Renal cortical epithelial cell (primary cell): Measurements from ENCODE around the gene CERS1. TPM values are rescaled to one million over a fixed set of nuclear protein-coding genes. Genes with fewer than 3 reads are reported as not detected.
"Not testable (repeated sequence)": the region's sequence is repeated elsewhere in the genome, so short reads cannot be mapped to it uniquely, and the experiment has no call there.

ENCODE experiments used
- DNase-seq: peaks from one replicate; pipeline ENCODE4 v3.0.0-alpha.2; 2011; ENCODE audit warnings: low read depth
- total RNA-seq: library from RNA; depleted of rRNA; stranded (reverse); fragments of >200 nt; gene quantifications from 2 replicates; pipeline ENCODE4 v1.2.3, GENCODE V29; 2014

Gene CERS1
- total RNA-seq, 1 donor from 2014 or later = 0.40 TPM

GRCh38 chr19:18919086-18919899, 23.3 kb upstream of the CERS1 start, which contains the start of the genes COPE and DDX49:
COPE (minus strand) TSS chr19:18919387; CDS start chr19:18919348, 39 bp downstream.
DDX49 (plus strand) TSS chr19:18919715; CDS start chr19:18919742, 27 bp downstream.
- DNase-seq = peak; percentile 100

- not testable (repeated sequence) for DNase-seq
These were observed 21.6 kb upstream of the CERS1 start for GRCh38 chr19:18917593-18917992.

- DNase-seq = peak; percentile 25
These were observed 19.7 kb upstream of the CERS1 start for GRCh38 chr19:18915639-18916038.

GRCh38 chr19:18913466-18913865, 17.5 kb upstream of the CERS1 start:
- no peak for DNase-seq

- DNase-seq = no peak
These were observed 17.0 kb upstream of the CERS1 start for GRCh38 chr19:18912933-18913332.

GRCh38 chr19:18910801-18911436, 15.0 kb upstream of the CERS1 start:
- DNase-seq = no peak

GRCh38 chr19:18910010-18910409, 14.1 kb upstream of the CERS1 start:
- DNase-seq = no peak

GRCh38 chr19:18908917-18909619, 13.1 kb upstream of the CERS1 start:
- no peak for DNase-seq

- no peak for DNase-seq
These were observed 10.9 kb upstream of the CERS1 start for GRCh38 chr19:18906605-18907519.

GRCh38 chr19:18905513-18906236, 9.7 kb upstream of the CERS1 start:
- no peak for DNase-seq

GRCh38 chr19:18905058-18905456, 9.1 kb upstream of the CERS1 start:
- no peak for DNase-seq

- no peak for DNase-seq
These were observed 8.5 kb upstream of the CERS1 start for GRCh38 chr19:18904334-18905057.

GRCh38 chr19:18903156-18904037, 7.4 kb upstream of the CERS1 start:
- DNase-seq = no peak

GRCh38 chr19:18902519-18902918, 6.6 kb upstream of the CERS1 start:
- DNase-seq = not testable (repeated sequence)

- no peak for DNase-seq
These were observed 5.5 kb upstream of the CERS1 start for GRCh38 chr19:18901491-18901890.

GRCh38 chr19:18900700-18901481, 4.9 kb upstream of the CERS1 start:
- DNase-seq = no peak

GRCh38 chr19:18899624-18900560, 3.9 kb upstream of the CERS1 start:
- no peak for DNase-seq
